ENCODE results near the gene FKTN. TPM values are rescaled to one million over a fixed set of nuclear protein-coding genes. Genes with fewer than 3 reads are reported as not detected.

The FKTN gene
- total and polyA plus RNA-seq, 2 donors (not counting 3 experiments of a cell fraction or from before 2014, with no cell fraction given) = 2.8 to 13.2 TPM

DNA sequence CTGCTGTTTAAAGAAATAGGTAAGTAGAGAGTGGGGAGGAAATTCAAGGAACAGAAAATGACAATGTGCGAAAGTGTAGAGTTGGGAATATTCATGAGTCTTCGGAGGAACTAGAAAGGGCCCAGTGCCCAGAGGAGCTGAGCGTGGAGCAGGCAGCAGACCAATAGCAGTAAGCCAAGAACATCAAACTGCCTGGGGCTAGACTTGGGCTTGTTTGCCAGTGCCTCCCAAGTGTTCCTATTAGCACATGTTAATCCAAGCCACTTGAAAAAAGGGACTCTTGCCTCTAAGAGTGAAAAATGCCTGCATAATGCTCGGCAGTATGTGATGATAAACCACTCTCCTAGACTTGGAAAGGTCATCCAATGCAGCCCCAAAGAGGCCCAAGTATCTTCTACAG is 103.1 kb downstream of the FKTN start:
- CTCF ChIA-PET = interaction anchor here (1.0 kb wide), 1 partner anchor 57 kb away, joined by 3 read pairs; no protein-coding TSS in a partner anchor
- Histone ChIP-seq H3K36me3 (ENCODE audit: control insufficient read depth in 2 of 2, extremely low read depth in 1 of 2, insufficient read depth in 2 of 2, low read length in 2 of 2) (no peaks in the 10 kb centered on the region), H3K27ac (ENCODE audit: insufficient read depth, low read depth, low read length) (no peak overlapping the region), H3K79me2 (ENCODE audit: control insufficient read depth, insufficient read depth, low read length) (no peaks in the 10 kb centered on the region), H3K9ac (replicated peaks; ENCODE audit: extremely low read depth, insufficient read depth, low read length) (no peak overlapping the region), H3K4me3 (replicated peaks in 1 of 3; ENCODE audit: insufficient read depth in 1 of 3, low read depth in 1 of 3, low read length in 3 of 3) (no peak overlapping the region), H3K9me3 (replicated peaks; ENCODE audit: control insufficient read depth, insufficient read depth, low read length) (no peaks in the 10 kb centered on the region), H3K27me3 (ENCODE audit: control insufficient read depth in 2 of 2, insufficient read depth in 2 of 2, low read length in 2 of 2) (peaks cover 7 to 15% of the 10 kb centered on the region in 2 experiments), H4K20me1 (replicated peaks; ENCODE audit: control insufficient read depth, extremely low read depth, insufficient read depth, low read length) (no peaks in the 10 kb centered on the region), H3K4me2 (ENCODE audit: insufficient read depth, low read length) (no peak overlapping the region), H2AFZ (ENCODE audit: low read depth, low read length) (no peak overlapping the region), H3K9me1 (replicated peaks; ENCODE audit: control insufficient read depth, extremely low read depth, insufficient read depth, low read length) (no peaks in the 10 kb centered on the region), H3K4me1 (ENCODE audit: control insufficient read depth, extremely low read depth, insufficient read depth, low read length) (peaks cover 3% of the 10 kb centered on the region)
- intact Hi-C loops (cut with micrococcal nuclease) = no loop called here
- DNase-seq (ENCODE audit: low read depth, low spot score) (no peak), FAIRE-seq (no peak)
- dilution Hi-C loops (cut with MboI; ENCODE audit: extremely low pct_ligation_motif_present, low sequenced_read_pairs) = no loop called here
- no TSS peak for BruUV-seq (replicated peaks)
- TF ChIP-seq POLR2AphosphoS5 (IDR thresholded peaks at IDR 0.05; ENCODE audit: insufficient read depth, low read depth, low read length) (no peak), GATA2 (IDR thresholded peaks at IDR 0.05; ENCODE audit: insufficient read depth, insufficient read length, low read depth, low read length) (no peak), MYC (IDR thresholded peaks at IDR 0.05; ENCODE audit: low read depth, low read length) (no peak), JUN (IDR thresholded peaks at IDR 0.05; ENCODE audit: borderline replicate concordance, insufficient read depth, insufficient read length, low read depth) (no peak), FOS (IDR thresholded peaks at IDR 0.05; ENCODE audit: borderline replicate concordance, insufficient read depth, low read length) (no peak), POLR2A (IDR thresholded peaks at IDR 0.05; ENCODE audit: low read depth, low read length) (no peak), EZH2 (IDR thresholded peaks at IDR 0.05; ENCODE audit: borderline replicate concordance, low read depth, low read length, severe bottlenecking) (no peak)
- TF ChIP-seq, protein P1, sequence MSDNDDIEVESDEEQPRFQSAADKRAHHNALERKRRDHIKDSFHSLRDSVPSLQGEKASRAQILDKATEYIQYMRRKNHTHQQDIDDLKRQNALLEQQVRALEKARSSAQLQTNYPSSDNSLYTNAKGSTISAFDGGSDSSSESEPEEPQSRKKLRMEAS (IDR thresholded peaks at IDR 0.05; ENCODE audit: insufficient read depth, insufficient read length) = no peak
- TF ChIP-seq, protein P2, sequence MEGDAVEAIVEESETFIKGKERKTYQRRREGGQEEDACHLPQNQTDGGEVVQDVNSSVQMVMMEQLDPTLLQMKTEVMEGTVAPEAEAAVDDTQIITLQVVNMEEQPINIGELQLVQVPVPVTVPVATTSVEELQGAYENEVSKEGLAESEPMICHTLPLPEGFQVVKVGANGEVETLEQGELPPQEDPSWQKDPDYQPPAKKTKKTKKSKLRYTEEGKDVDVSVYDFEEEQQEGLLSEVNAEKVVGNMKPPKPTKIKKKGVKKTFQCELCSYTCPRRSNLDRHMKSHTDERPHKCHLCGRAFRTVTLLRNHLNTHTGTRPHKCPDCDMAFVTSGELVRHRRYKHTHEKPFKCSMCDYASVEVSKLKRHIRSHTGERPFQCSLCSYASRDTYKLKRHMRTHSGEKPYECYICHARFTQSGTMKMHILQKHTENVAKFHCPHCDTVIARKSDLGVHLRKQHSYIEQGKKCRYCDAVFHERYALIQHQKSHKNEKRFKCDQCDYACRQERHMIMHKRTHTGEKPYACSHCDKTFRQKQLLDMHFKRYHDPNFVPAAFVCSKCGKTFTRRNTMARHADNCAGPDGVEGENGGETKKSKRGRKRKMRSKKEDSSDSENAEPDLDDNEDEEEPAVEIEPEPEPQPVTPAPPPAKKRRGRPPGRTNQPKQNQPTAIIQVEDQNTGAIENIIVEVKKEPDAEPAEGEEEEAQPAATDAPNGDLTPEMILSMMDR (IDR thresholded peaks at IDR 0.05; ENCODE audit: extremely low read depth in 1 of 2, insufficient read depth in 1 of 2, low read depth in 1 of 2, low read length in 2 of 2) = no peak
- POLR2A ChIA-PET = no interaction called here
